MM.1S (cell line): ENCODE data around the gene LSM14B.

Experiments used
- DNase-seq: peaks from one replicate; pipeline ENCODE4 v3.0.0-alpha.2; 2015
- H2AFZ ChIP-seq: fragments of 300-600 bp; sonication (generic); 2 replicates; pipeline ENCODE4 v1.6.0; 2016; ENCODE audit warnings: antibody characterized with exemption, low read length
- H3F3A ChIP-seq: fragments of 300-600 bp; sonication (generic); 2 replicates; pipeline ENCODE4 v1.6.1; 2016; ENCODE audit warnings: mild to moderate bottlenecking, antibody characterized with exemption, low read length, moderate library complexity, mixed read lengths; ENCODE audit not compliant: insufficient read depth
- H3K27ac ChIP-seq: fragments of 300-600 bp; sonication (generic); 2 replicates; pipeline ENCODE4 v1.5.1; 2016; ENCODE audit warnings: mild to moderate bottlenecking, low read length
- H3K27me3 ChIP-seq: fragments of 300-600 bp; sonication (generic); replicated peaks from 2 replicates; pipeline ENCODE4 v1.6.0; 2016; ENCODE audit warnings: low read length; ENCODE audit not compliant: insufficient read depth
- H3K36me3 ChIP-seq: fragments of 300-600 bp; sonication (generic); replicated peaks from 2 replicates; pipeline ENCODE4 v1.6.1; 2016; ENCODE audit warnings: mild to moderate bottlenecking, low read length, mixed read lengths; ENCODE audit not compliant: insufficient read depth
- H3K4me1 ChIP-seq: fragments of 300-600 bp; sonication (generic); 2 replicates; pipeline ENCODE4 v1.6.1; 2016; ENCODE audit warnings: low read length, mixed read lengths
- H3K4me2 ChIP-seq: fragments of 300-600 bp; sonication (generic); 2 replicates; pipeline ENCODE4 v1.6.0; 2016; ENCODE audit warnings: low read depth, low read length
- H3K4me3 ChIP-seq: fragments of 300-600 bp; sonication (generic); 2 replicates; pipeline ENCODE4 v1.5.1; 2016; ENCODE audit warnings: low read length, mixed read lengths
- H3K79me2 ChIP-seq: fragments of 300-600 bp; sonication (generic); 2 replicates; pipeline ENCODE4 v1.6.1; 2016; ENCODE audit warnings: mixed run types, low read length, mixed read lengths
- H3K9ac ChIP-seq: fragments of 300-600 bp; sonication (generic); 2 replicates; pipeline ENCODE4 v1.6.1; 2016; ENCODE audit warnings: low read length, mixed read lengths
- H3K9me2 ChIP-seq: fragments of 300-600 bp; sonication (generic); replicated peaks from 2 replicates; pipeline ENCODE4 v1.6.1; 2016; ENCODE audit warnings: mild to moderate bottlenecking, low read length, mixed read lengths; ENCODE audit not compliant: insufficient read depth
- H3K9me3 ChIP-seq: fragments of 300-600 bp; sonication (generic); replicated peaks from 2 replicates; pipeline ENCODE4 v1.6.1; 2016; ENCODE audit warnings: mild to moderate bottlenecking, low read length, mixed read lengths; ENCODE audit not compliant: insufficient read depth
- H4K20me1 ChIP-seq: fragments of 300-600 bp; sonication (generic); 2 replicates; pipeline ENCODE4 v1.6.1; 2016; ENCODE audit warnings: mild to moderate bottlenecking, low read length, moderate library complexity, mixed read lengths; ENCODE audit not compliant: insufficient read depth
- CTCF ChIP-seq: fragments of 300-600 bp; sonication (generic); IDR thresholded peaks from 2 replicates; pipeline ENCODE4 v1.5.1; 2016; ENCODE audit warnings: antibody characterized with exemption, low read length, mixed read lengths
- EZH2 ChIP-seq: fragments of 300-600 bp; sonication (generic); optimal IDR thresholded peaks from 2 replicates; pipeline ENCODE3; 2017; ENCODE audit warnings: low read depth, mild to moderate bottlenecking, antibody characterized with exemption, low read length, mixed read lengths
- EZH2phosphoT487 ChIP-seq: fragments of 300-600 bp; sonication (generic); IDR thresholded peaks from 2 replicates; pipeline ENCODE4 v1.6.1; 2018; ENCODE audit warnings: antibody characterized with exemption, low read length

The LSM14B gene

GRCh38 chr20:62133864-62134263 is 11.6 kb downstream of the LSM14B start:
- no peaks in the 10 kb centered on the region for H3K27me3 ChIP-seq
- H3K4me3 ChIP-seq: no peak overlapping the region
- H3K9ac ChIP-seq: no peak overlapping the region
- peaks cover 10% of the 10 kb centered on the region for H3K36me3 ChIP-seq
- H2AFZ ChIP-seq: no peak overlapping the region
- no peaks in the 10 kb centered on the region for H3K9me2 ChIP-seq
- H3K79me2 ChIP-seq: peaks cover 25% of the 10 kb centered on the region
- no peak overlapping the region for H3K4me2 ChIP-seq
- H3K4me1 ChIP-seq: no peaks in the 10 kb centered on the region
- peaks cover 10% of the 10 kb centered on the region; the same call in 1 of the 2 replicates for H4K20me1 ChIP-seq
- no peak overlapping the region for H3K27ac ChIP-seq
- H3F3A ChIP-seq: peaks cover 31% of the 10 kb centered on the region
- no peak for TF ChIP-seq CTCF
- no peak for TF ChIP-seq EZH2
- no peak for TF ChIP-seq EZH2phosphoT487
- no peaks in the 10 kb centered on the region for H3K9me3 ChIP-seq
- DNase-seq: no peak

DNA sequence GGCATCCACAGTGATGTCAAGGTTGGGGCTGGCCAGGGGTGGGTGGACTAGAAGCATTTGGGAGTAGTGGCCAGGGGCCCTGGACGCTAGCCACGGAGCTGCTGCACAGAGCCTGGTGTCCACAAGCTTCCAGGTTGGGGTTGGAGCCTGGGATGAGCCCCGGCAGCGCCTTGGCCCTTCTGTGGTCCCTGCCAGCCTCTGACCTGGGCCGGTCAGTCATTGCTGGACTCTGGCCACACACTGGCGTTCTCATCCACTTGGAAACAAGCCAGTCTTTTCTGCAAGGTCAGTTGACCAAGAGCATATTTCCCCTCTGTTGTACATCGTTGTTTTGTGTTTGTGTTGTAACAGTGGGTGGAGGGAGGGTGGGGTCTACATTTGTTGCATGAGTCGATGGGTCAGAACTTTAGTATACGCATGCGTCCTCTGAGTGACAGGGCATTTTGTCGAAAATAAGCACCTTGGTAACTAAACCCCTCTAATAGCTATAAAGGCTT is 12.5 kb downstream of the LSM14B start:
- H3K4me3 ChIP-seq: no peak overlapping the region

DNA sequence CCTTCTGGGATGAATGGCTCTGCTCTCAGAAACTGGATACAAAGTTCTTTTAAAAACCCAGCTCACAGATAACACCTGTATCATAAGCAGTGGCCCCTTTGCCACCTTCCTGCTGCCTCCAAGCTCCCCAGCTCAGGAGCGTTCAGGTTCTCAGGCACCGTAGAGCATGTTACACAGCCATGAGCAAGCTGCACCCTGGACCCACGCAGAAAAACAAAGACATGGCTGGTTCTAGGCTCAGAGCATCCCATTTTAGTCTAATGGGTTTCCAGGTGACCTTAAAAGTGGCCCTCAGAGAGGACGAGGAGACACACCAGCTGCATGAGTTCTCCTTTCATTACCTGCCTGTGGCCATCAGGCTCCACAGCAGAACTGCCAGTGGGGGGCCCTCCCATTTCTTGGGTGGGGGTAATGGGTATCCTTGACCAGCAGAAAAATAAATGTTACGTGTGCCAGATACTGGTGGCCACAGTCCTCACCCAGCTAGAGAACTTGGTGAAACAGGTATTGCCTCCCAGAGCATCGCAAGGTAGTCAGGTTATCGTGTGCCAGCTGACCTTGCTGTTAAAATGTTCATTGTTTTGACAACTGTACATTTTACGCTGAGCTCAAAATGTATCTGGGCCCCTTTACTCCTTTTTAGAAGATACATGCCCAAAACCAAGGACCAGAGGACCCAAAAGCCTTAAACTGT is 13.4 kb downstream of the LSM14B start:
- peaks cover under 1% of the 10 kb centered on the region; the same call in 1 of the 2 replicates for H3K4me1 ChIP-seq
- H3K9me3 ChIP-seq: no peaks in the 10 kb centered on the region
- no peak overlapping the region for H2AFZ ChIP-seq
- no peaks in the 10 kb centered on the region for H3K9me2 ChIP-seq
- H3K36me3 ChIP-seq: peaks cover 13% of the 10 kb centered on the region
- H3F3A ChIP-seq: peaks cover 33% of the 10 kb centered on the region
- H4K20me1 ChIP-seq: peaks cover 14% of the 10 kb centered on the region
- no peak for DNase-seq
- H3K27me3 ChIP-seq: no peaks in the 10 kb centered on the region
- H3K4me3 ChIP-seq: no peak overlapping the region
- no peak overlapping the region for H3K9ac ChIP-seq
- peaks cover 44% of the 10 kb centered on the region for H3K79me2 ChIP-seq
- no peak overlapping the region for H3K4me2 ChIP-seq
- H3K27ac ChIP-seq: no peak overlapping the region
- TF ChIP-seq CTCF (no peak), EZH2 (no peak), EZH2phosphoT487 (no peak)

More for the DNA sequence above, 12.5 kb downstream of the LSM14B start:
- H3K4me2 ChIP-seq: no peak overlapping the region
- no peak overlapping the region for H3K9ac ChIP-seq
- no peaks in the 10 kb centered on the region for H3K4me1 ChIP-seq
- DNase-seq: no peak
- H3K36me3 ChIP-seq: peaks cover 13% of the 10 kb centered on the region
- H4K20me1 ChIP-seq: peaks cover 10% of the 10 kb centered on the region; the same call in 1 of the 2 replicates
- H3F3A ChIP-seq: peaks cover 33% of the 10 kb centered on the region
- no peaks in the 10 kb centered on the region for H3K9me2 ChIP-seq
- H3K27me3 ChIP-seq: no peaks in the 10 kb centered on the region
- H3K27ac ChIP-seq: no peak overlapping the region
- TF ChIP-seq EZH2phosphoT487 (no peak), EZH2 (no peak), CTCF (no peak)
- H3K79me2 ChIP-seq: peaks cover 35% of the 10 kb centered on the region
- H2AFZ ChIP-seq: no peak overlapping the region
- no peaks in the 10 kb centered on the region for H3K9me3 ChIP-seq
